WERI-Rb-1 (cell line): Measurements from ENCODE around the gene VWA1.
A peak's percentile ranks its signal among the peaks of the same experiment; 100 is the strongest.

Experiments
- DNase-seq: peaks from one replicate; pipeline ENCODE4 v3.0.0-alpha.2; 2020
- H3K27ac ChIP-seq: fragments of 250-450 bp; sonication (Bioruptor Pico); 2 replicates; pipeline ENCODE4 v1.5.1; 2020; ENCODE audit warnings: mild to moderate bottlenecking, moderate library complexity
- H3K27me3 ChIP-seq: fragments of 250-450 bp; sonication (Bioruptor Pico); 2 replicates; pipeline ENCODE4 v1.5.1; 2021; ENCODE audit warnings: mild to moderate bottlenecking, low read depth, moderate library complexity; ENCODE audit not compliant: insufficient read depth, severe bottlenecking
- H3K36me3 ChIP-seq: fragments of 250-450 bp; sonication (Bioruptor Pico); 2 replicates; pipeline ENCODE4 v1.5.1; 2020; ENCODE audit warnings: mild to moderate bottlenecking, moderate library complexity
- H3K4me3 ChIP-seq: 2 replicates; pipeline ENCODE4 v1.5.1; 2011; ENCODE audit warnings: low read depth, mild to moderate bottlenecking, control low read depth, low read length
- H3K9me3 ChIP-seq: fragments of 250-450 bp; sonication (Bioruptor Pico); 2 replicates; pipeline ENCODE4 v1.5.1; 2021; ENCODE audit warnings: mild to moderate bottlenecking, moderate library complexity; ENCODE audit not compliant: severe bottlenecking
- CTCF ChIP-seq: IDR thresholded peaks from 2 replicates; pipeline ENCODE4 v1.5.1; 2011; ENCODE audit warnings: low read depth, mild to moderate bottlenecking, control low read depth, inconsistent platforms, low read length

The VWA1 gene

GRCh38 chr1:1421907-1422464 lies 13.5 kb upstream of the VWA1 start:
- no peak for DNase-seq
- H3K36me3 ChIP-seq, result no peaks in the 10 kb centered on the region
- H3K27me3 ChIP-seq, result no peaks in the 10 kb centered on the region
- H3K4me3 ChIP-seq, result no peak overlapping the region
- TF ChIP-seq CTCF, result no peak
- no peaks in the 10 kb centered on the region for H3K9me3 ChIP-seq
- H3K27ac ChIP-seq, result peak overlapping the region; percentile 94

- Histone ChIP-seq H3K36me3 (no peaks in the 10 kb centered on the region), H3K27ac (no peak overlapping the region; the same call in 1 of the 2 replicates), H3K4me3 (no peak overlapping the region), H3K9me3 (no peaks in the 10 kb centered on the region), H3K27me3 (no peaks in the 10 kb centered on the region)
- no peak for DNase-seq
- no peak for TF ChIP-seq CTCF
These were observed 12.8 kb upstream of the VWA1 start for GRCh38 chr1:1422465-1423244.

- Histone ChIP-seq H3K9me3 (no peaks in the 10 kb centered on the region), H3K27me3 (no peaks in the 10 kb centered on the region), H3K4me3 (no peak overlapping the region), H3K27ac (no peak overlapping the region), H3K36me3 (no peaks in the 10 kb centered on the region)
- no peak for DNase-seq
- no peak for TF ChIP-seq CTCF
These were observed 12.3 kb upstream of the VWA1 start for GRCh38 chr1:1423245-1423597.

- no peaks in the 10 kb centered on the region for H3K27me3 ChIP-seq
- no peak for TF ChIP-seq CTCF
- no peak overlapping the region for H3K27ac ChIP-seq
- H3K9me3 ChIP-seq, result no peaks in the 10 kb centered on the region
- no peak for DNase-seq
- H3K4me3 ChIP-seq, result no peak overlapping the region
- no peaks in the 10 kb centered on the region for H3K36me3 ChIP-seq
These were observed 10.8 kb upstream of the VWA1 start for GRCh38 chr1:1424707-1425106.

- DNase-seq, result no peak
- H3K36me3 ChIP-seq, result no peaks in the 10 kb centered on the region
- H3K4me3 ChIP-seq, result no peak overlapping the region
- no peak overlapping the region for H3K27ac ChIP-seq
- no peaks in the 10 kb centered on the region for H3K9me3 ChIP-seq
- no peaks in the 10 kb centered on the region for H3K27me3 ChIP-seq
- no peak for TF ChIP-seq CTCF
These were observed 10.1 kb upstream of the VWA1 start for GRCh38 chr1:1425426-1425752.
